HUES48 (cell line): ENCODE data around the gene A4GALT.

Source experiments
- H3K27ac ChIP-seq: one replicate; pipeline ENCODE4 v1.7.0; 2013; ENCODE audit warnings: low read depth, low read length, inconsistent platforms
- H3K27me3 ChIP-seq: 2 replicates; pipeline ENCODE4 v1.6.1; 2013; ENCODE audit warnings: mild to moderate bottlenecking, low read length; ENCODE audit not compliant: control insufficient read depth, insufficient read depth
- H3K36me3 ChIP-seq: 2 replicates; pipeline ENCODE4 v1.6.1; 2013; ENCODE audit warnings: low read length; ENCODE audit not compliant: control insufficient read depth, insufficient read depth
- H3K4me1 ChIP-seq: 2 replicates; pipeline ENCODE4 v1.6.1; 2013; ENCODE audit warnings: mild to moderate bottlenecking, low read length; ENCODE audit not compliant: control insufficient read depth, insufficient read depth
- H3K4me3 ChIP-seq: 2 replicates; pipeline ENCODE4 v1.5.1; 2013; ENCODE audit warnings: mild to moderate bottlenecking, low read depth, low read length
- H3K9ac ChIP-seq: 2 replicates; pipeline ENCODE4 v1.6.1; 2013; ENCODE audit warnings: mild to moderate bottlenecking, low read depth, low read length, moderate library complexity
- H3K9me3 ChIP-seq: 2 replicates; pipeline ENCODE4 v1.6.1; 2013; ENCODE audit warnings: low read length; ENCODE audit not compliant: control insufficient read depth, insufficient read depth

Gene A4GALT

DNA sequence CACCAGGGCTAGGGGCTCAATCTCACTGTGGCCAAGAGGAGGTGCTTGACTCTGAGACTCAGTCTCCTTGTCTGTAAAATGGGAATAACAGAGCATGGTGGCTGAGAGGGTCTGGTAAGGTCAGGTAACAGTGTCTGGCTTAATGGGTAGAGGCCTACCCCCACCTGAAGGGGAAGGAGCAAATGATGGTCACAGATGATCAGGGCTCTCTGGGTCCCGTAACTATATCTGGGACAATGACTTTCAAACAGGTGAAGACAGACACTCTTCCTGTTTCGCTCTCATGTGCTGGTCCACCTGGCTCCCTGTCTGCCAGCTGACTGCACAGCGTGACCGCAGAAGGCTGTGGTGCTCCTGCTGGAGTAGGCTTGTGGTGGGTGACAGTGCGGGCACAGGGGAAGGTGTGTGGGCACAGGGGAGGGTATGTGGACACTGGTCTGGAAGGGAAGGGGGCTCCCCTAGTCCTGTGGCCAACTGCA, 4.0 kb downstream of the A4GALT start:
- H3K9ac ChIP-seq: no peak overlapping the region
- no peaks in the 10 kb centered on the region for H3K36me3 ChIP-seq
- H3K4me3 ChIP-seq: no peak overlapping the region
- peaks cover 31% of the 10 kb centered on the region for H3K27me3 ChIP-seq
- no peaks in the 10 kb centered on the region for H3K9me3 ChIP-seq
- H3K4me1 ChIP-seq: peaks cover 15% of the 10 kb centered on the region; the same call in 1 of the 2 replicates
- no peak overlapping the region for H3K27ac ChIP-seq

DNA sequence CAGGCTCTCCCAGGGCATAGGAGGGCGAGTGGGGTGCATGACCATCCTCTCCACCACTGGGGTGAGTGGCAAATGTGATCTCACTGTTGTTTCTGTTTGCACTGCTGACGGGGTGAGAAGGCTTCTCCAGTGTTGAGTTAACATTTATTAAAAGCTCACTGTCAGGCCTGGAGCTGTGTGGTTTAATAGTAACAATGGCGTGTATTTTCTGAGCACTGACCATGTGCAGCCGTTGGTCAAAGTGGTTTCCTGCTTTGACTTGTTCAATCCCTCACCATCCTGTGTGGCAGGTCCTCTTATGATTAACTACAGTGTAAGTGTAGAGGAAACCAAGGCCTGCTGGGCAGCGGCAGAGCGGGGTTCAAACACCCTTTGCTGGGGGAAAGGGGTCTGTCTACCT, 4.4 kb downstream of the A4GALT start:
- H3K4me3 ChIP-seq: no peak overlapping the region
- H3K36me3 ChIP-seq: no peaks in the 10 kb centered on the region
- H3K9me3 ChIP-seq: no peaks in the 10 kb centered on the region
- H3K9ac ChIP-seq: no peak overlapping the region
- H3K4me1 ChIP-seq: peaks cover 13% of the 10 kb centered on the region; the same call in 1 of the 2 replicates
- H3K27me3 ChIP-seq: peaks cover 26% of the 10 kb centered on the region
- no peak overlapping the region for H3K27ac ChIP-seq

DNA sequence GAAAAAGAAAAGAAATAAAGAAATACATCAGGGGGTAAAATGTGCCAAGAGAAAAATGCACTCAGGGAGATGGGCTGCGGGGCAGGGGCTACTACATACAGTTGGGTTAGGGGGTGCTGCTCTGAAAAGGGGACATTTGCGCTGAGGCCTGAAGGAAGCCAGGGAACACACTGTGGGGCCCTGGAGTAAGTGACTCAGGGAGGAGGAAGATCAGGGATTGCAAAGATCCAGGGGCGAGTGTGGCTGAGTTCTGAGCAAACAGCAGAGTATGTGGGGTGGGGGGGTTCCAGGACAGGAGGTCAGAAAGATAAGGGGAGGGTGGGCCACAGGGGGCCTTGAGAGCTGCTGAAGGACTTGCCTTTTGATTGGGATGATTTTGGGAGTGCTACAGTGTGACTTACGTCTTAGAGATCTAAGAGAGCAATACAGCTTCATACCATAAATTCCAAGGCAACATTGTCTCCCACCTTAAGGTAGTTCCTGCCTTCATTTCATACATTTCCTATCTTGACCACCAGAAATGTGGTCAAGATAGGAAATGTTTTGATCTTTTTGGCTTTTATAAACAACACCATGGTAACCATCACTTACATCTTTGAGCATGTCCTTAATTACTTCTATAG, 5.8 kb downstream of the A4GALT start:
- H3K4me3 ChIP-seq: no peak overlapping the region
- H3K4me1 ChIP-seq: peaks cover 12% of the 10 kb centered on the region; the same call in 1 of the 2 replicates
- H3K9ac ChIP-seq: no peak overlapping the region
- no peak overlapping the region for H3K27ac ChIP-seq
- no peaks in the 10 kb centered on the region for H3K36me3 ChIP-seq
- no peaks in the 10 kb centered on the region for H3K9me3 ChIP-seq
- peaks cover 15% of the 10 kb centered on the region for H3K27me3 ChIP-seq

DNA sequence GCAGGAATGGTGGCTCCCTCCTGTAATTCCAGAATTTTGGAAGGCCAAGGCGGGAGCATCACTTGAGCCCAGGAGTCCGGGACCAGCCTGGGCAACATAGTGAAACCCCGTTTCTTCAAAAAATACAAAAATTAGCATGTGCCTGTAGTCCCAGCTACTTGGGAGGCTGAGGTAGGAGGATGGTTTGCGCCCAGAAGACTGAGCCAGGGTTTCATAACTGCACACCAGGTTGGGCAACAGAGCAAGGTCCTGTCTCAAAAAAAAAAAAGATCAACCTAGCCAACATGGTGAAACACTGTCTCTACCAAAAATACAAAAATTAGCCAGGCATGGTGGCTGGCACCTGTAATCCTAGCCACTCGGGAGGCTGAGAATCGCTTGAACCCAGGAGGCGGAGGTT, 6.4 kb downstream of the A4GALT start:
- Histone ChIP-seq H3K27ac (no peak overlapping the region), H3K9ac (no peak overlapping the region), H3K27me3 (peaks cover 10% of the 10 kb centered on the region), H3K4me3 (no peak overlapping the region), H3K36me3 (no peaks in the 10 kb centered on the region), H3K4me1 (peaks cover 12% of the 10 kb centered on the region; the same call in 1 of the 2 replicates), H3K9me3 (no peaks in the 10 kb centered on the region)

DNA sequence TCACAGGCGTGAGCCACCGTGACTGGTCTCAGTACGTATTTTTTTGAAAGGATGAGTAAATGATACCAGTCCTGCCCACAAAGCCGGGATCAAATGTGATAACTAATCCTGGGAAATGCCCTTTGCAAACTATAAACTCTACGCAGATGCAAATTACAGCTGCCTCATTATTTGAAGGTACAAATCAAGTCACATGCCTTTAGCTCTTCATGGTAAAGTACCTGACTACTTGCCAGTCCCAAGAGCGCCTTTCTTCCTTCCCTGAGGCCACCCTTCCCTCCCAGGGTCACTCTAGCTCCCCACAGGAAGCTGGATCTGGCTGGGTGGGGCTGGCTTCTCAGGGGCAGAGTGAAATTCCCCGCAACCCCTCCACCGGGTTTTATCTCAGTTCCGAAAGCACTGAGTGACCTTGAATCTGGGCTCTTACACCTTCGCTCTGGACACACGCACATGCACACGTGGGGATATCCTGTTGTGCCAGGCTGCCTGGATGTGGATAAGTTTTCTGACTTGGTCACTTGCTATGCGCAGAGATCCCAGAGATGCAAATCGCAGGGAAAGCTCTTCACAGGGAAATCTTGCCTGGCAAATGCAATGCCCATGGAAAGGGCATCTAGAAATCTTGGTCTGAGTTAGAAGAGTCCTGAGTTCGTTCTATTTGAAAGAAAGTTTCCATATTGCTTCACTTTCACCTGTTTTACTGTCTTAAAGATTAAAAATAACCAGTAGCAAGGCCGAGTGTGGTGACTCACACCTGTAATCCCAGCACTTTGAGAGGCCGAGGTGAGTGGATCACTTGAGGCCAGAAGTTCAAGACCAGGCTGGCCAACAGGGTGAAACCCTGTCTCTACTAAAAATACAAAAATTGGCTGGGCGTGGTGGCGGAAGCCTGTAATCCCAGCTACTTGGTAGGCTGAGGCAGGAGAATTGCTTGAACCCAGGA, 8.5 kb downstream of the A4GALT start:
- Histone ChIP-seq H3K9ac (no peak overlapping the region), H3K36me3 (no peaks in the 10 kb centered on the region), H3K4me1 (peaks cover 5% of the 10 kb centered on the region; the same call in 1 of the 2 replicates), H3K27me3 (no peaks in the 10 kb centered on the region), H3K4me3 (no peak overlapping the region), H3K9me3 (no peaks in the 10 kb centered on the region), H3K27ac (no peak overlapping the region)

DNA sequence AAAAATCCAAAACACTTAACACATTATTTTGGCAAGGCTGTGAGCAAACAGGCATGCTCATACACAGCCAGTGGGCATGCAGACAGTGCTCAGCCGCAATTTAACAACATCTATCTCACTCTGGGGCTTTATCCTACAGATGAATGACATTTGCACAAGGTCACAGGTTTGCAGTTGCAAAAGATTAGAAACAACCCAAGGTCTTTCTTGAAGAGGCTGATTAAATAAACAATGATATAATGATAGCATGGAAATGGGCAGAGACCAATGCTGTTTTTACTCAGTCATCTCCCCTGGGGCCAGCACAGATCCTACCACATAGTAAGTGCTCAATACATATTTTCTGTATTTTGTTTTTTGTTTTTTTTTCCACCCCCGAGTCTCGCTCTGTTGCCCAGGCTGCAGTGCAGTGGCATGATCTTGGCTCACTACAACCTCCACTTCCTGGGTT, 9.4 kb downstream of the A4GALT start:
- Histone ChIP-seq H3K4me1 (no peaks in the 10 kb centered on the region), H3K27me3 (no peaks in the 10 kb centered on the region), H3K27ac (no peak overlapping the region), H3K4me3 (no peak overlapping the region), H3K9ac (no peak overlapping the region), H3K9me3 (no peaks in the 10 kb centered on the region), H3K36me3 (no peaks in the 10 kb centered on the region)

DNA sequence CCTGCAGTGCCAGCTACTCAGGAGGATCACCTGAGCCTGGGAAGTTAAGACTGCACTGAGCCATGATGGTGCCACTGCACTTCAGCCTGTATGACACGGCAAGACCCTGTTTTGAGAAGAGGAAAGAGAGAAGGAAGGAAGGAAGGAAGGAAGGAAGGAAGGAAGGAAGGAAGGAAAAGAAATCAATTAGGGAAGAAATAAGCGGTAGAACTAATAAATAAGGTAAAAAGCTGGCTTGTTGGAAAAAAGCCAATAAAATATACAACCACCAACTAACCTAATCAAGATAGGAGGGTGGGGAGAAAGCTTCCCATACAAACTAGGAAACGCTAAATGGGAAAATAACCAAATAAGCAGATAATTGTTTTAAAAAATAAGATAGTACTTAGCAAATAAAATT, 12.3 kb downstream of the A4GALT start:
- no peak overlapping the region for H3K9ac ChIP-seq
- H3K4me1 ChIP-seq: no peaks in the 10 kb centered on the region
- H3K36me3 ChIP-seq: no peaks in the 10 kb centered on the region
- no peaks in the 10 kb centered on the region for H3K27me3 ChIP-seq
- H3K27ac ChIP-seq: no peak overlapping the region
- no peak overlapping the region for H3K4me3 ChIP-seq
- H3K9me3 ChIP-seq: no peaks in the 10 kb centered on the region

DNA sequence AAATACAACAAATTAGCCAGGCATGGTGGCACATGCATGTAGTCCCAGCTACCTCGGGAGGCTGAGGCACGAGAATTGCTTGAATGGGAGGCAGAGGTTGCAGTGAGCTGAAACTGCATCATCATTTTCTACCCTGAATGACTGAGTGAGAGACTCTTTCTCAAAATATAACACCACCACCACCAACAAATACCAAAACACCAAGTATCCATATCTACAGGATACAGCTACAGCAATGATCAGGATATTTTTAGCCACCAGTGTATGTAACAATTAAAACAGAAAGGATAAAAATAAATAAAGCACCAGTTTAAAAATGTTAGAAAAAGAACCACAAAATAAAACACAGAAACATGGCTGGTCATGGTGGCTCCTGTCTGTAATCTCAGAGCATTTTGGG, 13.2 kb downstream of the A4GALT start:
- no peaks in the 10 kb centered on the region for H3K4me1 ChIP-seq
- H3K9ac ChIP-seq: no peak overlapping the region
- H3K36me3 ChIP-seq: no peaks in the 10 kb centered on the region
- H3K27me3 ChIP-seq: no peaks in the 10 kb centered on the region
- no peak overlapping the region for H3K27ac ChIP-seq
- H3K4me3 ChIP-seq: no peak overlapping the region
- H3K9me3 ChIP-seq: no peaks in the 10 kb centered on the region

DNA sequence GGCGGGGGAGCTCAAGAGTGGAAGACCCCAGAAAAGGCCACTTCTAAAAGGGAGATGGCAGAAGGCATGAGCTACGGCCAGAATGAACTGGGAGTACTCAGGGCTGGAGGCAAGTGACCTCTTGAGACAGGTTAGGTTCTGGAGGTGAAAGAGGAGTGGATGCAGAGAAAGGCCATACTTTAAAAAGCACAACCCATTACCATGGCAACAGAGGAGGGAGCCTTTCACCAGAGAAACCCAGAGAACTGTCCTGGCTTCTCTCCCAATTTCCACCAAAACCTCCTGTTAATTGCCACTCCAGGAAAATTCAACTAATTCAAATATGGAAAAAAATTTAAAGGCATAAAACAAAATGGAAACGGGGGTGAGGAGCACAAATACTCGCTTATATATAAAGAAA, 15.8 kb downstream of the A4GALT start:
- Histone ChIP-seq H3K27ac (no peak overlapping the region), H3K9me3 (no peaks in the 10 kb centered on the region), H3K27me3 (no peaks in the 10 kb centered on the region), H3K36me3 (no peaks in the 10 kb centered on the region), H3K9ac (no peak overlapping the region), H3K4me3 (no peak overlapping the region), H3K4me1 (peaks cover under 1% of the 10 kb centered on the region; the same call in 1 of the 2 replicates)

DNA sequence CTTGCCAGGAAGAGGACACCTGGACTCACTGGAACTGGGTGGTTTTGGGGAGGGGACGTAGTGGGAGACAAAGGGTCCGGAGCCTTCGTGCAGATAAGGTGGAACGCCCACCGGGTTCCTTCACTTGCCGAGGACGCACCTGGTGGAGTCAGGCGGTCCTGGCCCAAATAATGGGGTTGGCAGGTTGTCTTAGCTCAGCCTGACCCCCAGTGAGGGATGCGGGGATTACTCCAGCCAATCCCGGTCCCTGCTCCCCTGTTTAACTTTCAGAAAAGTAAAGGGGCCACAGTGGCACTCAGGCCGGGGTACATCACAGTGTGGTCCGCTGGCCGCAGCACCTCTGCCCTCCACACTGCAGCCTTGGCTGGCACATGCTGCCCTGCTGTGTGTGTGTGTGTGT, 18.0 kb downstream of the A4GALT start:
- H3K36me3 ChIP-seq: no peaks in the 10 kb centered on the region
- H3K9ac ChIP-seq: no peak overlapping the region
- no peaks in the 10 kb centered on the region for H3K27me3 ChIP-seq
- no peaks in the 10 kb centered on the region for H3K9me3 ChIP-seq
- H3K4me1 ChIP-seq: peaks cover 14% of the 10 kb centered on the region
- no peak overlapping the region for H3K4me3 ChIP-seq
- no peak overlapping the region for H3K27ac ChIP-seq

DNA sequence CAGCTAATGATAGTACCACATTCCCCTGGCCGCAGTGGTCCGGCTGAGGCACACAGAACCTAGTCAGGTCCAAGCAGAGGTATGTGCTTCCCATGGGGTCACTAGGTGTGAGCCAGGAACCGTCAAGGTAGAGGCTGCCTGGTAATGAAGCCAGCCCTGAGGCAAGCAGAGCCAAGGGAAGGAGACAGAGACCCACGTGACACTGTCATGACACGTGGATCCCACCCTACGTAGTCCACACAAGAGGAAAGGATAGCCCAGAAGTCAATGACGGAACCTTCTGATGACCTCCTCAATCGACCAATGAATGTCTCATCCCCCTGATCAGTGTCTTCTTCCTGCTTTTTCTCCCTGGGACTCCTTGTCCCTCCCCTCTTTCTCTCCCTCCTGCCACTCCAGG, 19.0 kb downstream of the A4GALT start:
- Histone ChIP-seq H3K27ac (no peak overlapping the region), H3K36me3 (no peaks in the 10 kb centered on the region), H3K9ac (no peak overlapping the region), H3K4me1 (peaks cover 14% of the 10 kb centered on the region), H3K27me3 (no peaks in the 10 kb centered on the region), H3K4me3 (no peak overlapping the region), H3K9me3 (no peaks in the 10 kb centered on the region)
